ENCODE results near the gene FMO5.
A peak's percentile ranks its signal among the peaks of the same experiment; 100 is the strongest.
"Not testable (repeated sequence)": the region's sequence is repeated elsewhere in the genome, so short reads cannot be mapped to it uniquely, and the experiment has no call there.

Gene FMO5

GRCh38 chr1:147225193-147225730, at the start of gene FMO5:
Gene FMO5 (minus strand): TSS chr1:147225339. CDS start chr1:147225029, 310 bp downstream.
- peak; percentile 49 for DNase-seq

- peak; percentile 51 for DNase-seq
Observed at GRCh38 chr1:147273409-147274336, 48.5 kb upstream of the FMO5 start.

DNA sequence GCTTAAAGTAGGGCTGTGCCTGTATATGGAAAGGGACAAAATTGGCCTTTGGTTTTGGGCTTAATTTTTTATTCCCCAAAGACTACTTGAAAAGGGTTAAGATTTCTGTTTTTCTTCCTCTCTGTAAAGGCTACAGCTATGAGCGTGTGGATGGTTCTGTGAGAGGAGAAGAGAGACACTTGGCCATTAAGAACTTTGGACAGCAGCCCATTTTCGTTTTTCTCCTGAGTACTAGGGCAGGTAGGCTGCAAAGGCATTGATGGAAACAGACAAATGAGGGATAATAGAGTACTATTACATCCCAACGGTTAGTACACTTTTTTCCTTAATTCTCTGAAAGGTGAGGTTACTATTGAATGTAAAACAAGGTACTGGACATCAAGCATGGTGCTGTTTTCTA, 46.9 kb upstream of the FMO5 start:
- no peak for DNase-seq

- no peak for DNase-seq
Observed at GRCh38 chr1:147270721-147271120, 45.6 kb upstream of the FMO5 start.

- no peak for DNase-seq
Observed at GRCh38 chr1:147267711-147268110, 42.6 kb upstream of the FMO5 start.

DNA sequence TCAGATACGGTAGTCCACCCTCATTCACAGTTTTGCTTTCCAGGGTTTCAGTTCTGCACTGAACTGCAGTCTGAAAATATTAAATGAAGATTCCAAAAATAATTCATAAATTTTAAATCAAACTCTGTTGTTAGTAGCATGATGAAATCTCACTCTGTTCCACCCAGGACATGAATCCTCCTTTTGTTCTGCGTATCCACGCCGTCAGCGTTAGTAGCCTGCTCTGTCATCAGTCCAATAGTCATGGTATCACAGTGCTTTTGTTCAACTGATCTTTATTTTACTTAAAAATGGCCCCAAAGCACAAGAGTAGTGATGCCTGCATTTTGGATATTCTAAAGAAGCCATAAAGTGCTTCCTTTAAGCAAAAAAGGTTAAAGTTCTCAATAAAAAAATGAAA, 41.2 kb upstream of the FMO5 start:
- DNase-seq: no peak

DNA sequence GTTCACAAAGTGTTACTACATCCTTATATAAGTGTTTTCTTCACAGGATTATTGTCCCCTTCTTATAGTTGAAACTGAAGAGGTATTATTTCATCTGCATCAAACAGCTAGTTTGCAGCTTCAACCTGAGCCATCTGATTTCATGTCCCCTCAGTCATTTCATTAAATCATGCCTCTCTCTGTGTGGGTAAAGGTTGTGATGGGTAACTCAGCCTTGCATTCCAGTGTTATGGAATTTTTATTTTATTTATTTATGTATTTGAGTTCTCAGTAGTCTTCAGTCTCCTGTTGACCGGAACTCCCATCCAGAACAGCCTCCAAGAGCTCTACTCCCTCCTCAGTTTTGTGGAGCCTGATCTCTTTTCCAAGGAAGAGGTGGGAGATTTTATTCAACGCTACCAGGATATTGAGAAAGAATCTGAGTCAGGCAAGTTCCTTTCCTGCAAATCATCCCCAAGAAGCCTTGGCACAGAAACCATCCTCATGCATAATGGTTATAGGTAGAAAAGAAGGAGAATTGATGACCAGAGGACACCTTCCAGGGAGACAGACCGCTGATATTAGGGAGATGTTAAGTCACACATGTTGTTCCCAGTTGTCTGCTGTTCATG, 39.1 kb upstream of the FMO5 start:
- DNase-seq: no peak

DNA sequence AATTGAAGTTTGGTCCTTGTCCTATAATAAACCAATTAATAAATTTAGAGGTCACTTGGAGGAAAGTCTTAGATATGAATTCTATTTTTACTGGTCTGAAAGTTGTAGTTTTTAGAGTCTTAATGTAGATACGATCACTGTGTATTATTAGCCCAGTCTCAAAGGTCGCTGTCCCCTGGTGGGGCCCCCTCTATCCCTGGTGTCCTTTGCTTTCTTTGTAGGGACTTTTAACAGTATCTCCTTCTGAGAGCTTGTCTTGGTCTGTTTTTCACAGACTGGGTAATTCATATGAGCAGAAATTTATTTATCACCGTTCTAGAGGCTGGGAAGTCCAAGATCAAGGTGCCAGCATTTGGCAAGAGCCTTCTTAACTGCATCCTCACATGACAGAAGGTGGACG, 35.8 kb upstream of the FMO5 start:
- no peak for DNase-seq

- no peak for DNase-seq
Observed at GRCh38 chr1:147252540-147252939, 27.4 kb upstream of the FMO5 start.

GRCh38 chr1:147247656-147248238, 22.6 kb upstream of the FMO5 start:
- no peak for DNase-seq

GRCh38 chr1:147246910-147247655, 21.9 kb upstream of the FMO5 start:
- no peak for DNase-seq

GRCh38 chr1:147246044-147246690, 21.0 kb upstream of the FMO5 start:
- DNase-seq: no peak

DNA sequence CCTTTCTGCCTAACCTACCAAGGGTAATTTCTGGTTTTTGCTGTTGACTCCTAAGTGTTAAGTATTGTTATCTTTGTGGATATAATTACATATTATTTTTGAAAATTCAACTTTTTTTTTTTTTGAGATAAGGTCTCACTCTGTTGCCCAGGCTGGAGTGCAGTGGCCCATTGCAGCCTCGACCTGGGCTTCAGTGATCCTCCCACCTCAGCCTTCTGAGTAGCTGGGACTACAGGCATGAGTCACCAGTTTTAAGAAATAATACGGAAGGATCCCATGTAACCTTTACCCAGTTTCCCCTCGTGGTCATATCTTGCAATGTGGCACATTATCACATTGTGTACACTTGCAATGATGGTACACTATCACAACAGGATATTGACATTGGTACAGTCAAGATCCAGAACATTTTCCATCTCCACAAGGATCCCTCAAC, 20.5 kb upstream of the FMO5 start:
- peak; percentile 11 for DNase-seq

- no peak for DNase-seq
Observed at GRCh38 chr1:147245129-147245528, 20.0 kb upstream of the FMO5 start.

DNA sequence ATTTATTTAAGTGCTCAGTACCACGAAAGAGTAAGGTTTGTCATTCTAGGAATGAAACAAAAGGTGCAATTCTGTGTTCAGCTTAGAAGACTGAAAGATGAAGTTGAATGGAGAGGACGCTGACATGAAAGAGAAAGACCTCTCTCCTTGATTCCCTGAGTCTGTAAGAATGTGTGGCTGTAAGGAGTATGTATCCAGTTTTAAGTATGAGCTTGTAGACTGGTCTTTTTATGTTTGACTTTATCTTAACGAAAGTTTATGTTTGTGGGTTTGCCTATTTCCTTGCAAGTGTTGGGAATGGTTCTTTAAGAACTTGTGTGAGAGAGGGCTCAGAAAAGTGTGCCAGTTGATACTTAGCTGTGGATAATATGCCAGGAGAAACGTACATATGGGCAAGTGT, 18.7 kb upstream of the FMO5 start:
- DNase-seq: no peak

DNA sequence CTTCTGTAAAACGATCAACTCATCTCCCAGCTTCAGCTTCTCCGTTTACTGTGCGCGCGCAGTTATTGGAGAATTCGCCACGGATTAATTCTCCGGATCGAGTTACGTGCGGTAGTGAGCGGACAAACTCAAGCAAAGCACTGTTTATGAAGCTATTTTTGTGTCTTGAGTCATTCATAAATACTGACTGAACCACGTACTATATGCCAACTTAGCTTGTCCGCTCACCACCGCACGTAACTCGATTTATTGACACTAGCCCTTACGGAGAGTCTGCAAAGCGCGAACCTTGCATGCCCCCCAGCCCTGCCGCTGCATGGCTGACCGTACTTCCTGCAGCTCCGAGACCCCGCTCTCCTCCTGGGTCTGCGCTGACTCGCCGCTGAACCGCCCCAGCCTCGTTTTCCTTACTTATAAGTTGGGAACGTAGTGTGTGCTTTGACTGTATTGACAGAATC, 18.1 kb upstream of the FMO5 start:
- DNase-seq: no peak

DNA sequence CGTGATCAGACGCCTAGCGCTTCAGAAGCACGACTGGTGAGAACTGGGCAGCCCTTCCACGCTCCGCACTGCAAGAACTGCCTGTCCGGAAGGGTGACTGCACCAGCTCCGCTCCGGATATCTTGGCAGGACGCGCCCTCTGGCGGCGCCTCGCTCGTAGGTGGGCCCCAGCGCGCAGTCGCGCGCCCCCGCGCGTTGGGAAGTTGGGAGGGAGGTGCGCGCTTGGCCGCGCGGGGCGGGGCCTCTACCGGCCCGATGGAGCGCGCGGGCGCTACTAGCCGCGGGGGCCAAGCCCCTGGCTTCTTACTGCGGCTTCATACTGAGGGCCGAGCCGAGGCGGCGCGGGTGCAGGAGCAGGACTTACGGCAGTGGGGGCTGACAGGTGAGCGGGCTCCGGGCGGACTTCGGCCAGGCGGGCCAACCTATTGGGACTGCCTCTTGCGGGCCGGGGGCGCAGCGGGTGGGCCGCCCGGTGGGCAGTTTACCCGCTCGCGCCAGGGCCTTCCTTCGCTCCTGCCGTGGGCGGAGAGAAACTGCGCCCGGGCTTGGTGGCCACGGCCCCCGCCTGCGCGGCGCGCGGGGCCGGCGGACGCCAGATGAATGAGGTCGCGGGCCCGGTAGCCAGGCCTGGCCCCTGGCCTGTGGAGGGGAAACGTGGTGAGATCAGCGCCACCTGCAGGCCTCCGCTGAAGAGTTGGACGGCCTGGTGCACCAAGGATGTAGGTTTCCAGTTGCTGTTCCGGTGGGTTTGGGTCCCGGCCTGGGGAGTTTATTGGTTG, 17.5 kb upstream of the FMO5 start, which contains the start of gene CHD1L:
TSS of gene CHD1L (plus strand) at position 236 of the 779 bp plus-strand sequence. CDS start at position 256, 20 bp downstream.
- DNase-seq: peak; percentile 94

DNA sequence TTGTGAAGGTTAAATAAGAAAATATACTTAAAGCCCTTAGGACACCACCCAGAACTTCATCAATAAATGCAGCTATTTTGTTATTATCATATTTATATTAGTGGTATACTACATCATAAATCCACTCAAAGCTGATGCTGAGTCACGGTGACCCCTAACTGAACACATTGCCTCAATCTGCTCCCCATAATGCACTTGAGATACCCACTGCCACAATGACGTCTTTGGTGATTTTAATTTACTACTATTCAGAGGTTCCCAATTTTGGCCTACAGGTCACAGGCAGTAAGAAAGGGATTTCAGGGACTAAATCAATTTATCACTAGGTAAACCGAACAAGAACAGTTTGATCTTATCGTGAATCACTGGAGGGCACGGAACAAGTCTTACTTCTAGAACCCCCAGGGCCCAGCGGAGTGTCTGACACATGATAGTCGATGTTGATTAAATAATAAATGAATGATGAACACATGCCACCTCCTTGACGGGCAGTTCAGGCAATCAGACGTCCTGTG, 16.9 kb upstream of the FMO5 start:
- no peak for DNase-seq

DNA sequence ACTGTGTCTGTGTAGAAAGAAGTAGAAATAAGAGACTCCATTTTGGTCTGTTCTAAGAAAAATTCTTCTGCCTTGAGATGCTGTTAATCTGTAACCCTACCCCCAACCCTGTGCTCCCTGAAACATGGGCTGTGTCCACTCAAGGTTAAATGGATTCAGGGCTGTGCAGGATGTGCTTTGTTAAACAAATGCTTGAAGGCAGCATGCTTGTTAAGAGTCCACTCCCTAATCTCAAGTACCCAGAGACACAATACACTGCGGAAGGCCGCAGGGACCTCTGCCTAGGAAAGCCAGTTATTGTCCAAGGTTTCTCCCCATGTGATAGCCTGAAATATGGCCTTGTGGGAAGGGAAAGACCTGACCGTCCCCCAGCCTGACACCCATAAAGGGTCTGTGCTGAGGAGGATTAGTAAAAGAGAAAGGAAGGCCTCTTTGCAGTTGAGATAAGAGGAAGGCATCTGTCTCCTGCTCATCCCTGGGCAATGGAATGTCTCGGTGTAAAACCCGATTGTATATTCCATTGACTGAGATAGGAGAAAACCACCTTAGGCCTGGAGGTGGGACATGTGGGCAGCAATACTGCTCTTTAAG, 15.1 kb upstream of the FMO5 start:
- not testable (repeated sequence) for DNase-seq
